Measurements from ENCODE around the gene SCFD2.

Gene SCFD2

DNA sequence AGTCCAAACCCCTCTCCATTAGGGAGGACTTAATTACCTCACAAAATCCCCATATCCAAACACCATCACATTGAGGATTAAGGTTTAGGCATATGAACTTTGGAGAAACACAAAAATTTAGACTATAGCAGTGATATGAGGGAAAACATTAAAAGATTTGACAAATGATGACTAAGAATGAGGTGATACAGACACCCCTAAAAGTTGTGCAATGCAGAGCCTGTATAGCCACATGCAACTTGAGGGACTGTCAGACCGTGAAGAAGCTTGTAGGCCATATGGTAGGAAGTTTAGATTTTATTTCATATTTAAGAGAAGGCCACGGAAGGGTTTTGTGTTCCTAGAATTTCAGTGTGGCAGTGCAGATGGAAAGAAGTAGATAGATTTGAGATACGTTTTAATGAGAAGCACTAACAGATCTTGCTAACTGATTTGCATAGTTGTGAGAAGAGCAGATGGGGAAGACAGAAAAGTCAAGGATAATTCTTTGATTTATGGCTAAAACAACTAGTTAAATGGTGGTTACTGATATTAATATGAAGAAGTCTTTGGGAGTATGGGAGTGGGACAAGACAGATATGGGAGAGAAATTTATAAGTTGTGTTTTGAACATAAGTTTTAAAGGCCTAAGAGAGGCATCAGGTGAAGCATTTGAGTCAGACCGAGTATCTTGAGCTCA is 6.1 kb upstream of the SCFD2 start:
- Histone ChIP-seq H3K9me3 (ENCODE audit: insufficient read depth, low read length) (no peaks in the 10 kb centered on the region), H3K9ac (ENCODE audit: insufficient read length, low read depth) (no peak overlapping the region), H3K36me3 (ENCODE audit: insufficient read depth, insufficient read length, low read length) (no peaks in the 10 kb centered on the region), H3K27me3 (ENCODE audit: insufficient read depth, insufficient read length) (peaks cover 14% of the 10 kb centered on the region), H3K4me1 (ENCODE audit: insufficient read depth, insufficient read length) (no peaks in the 10 kb centered on the region), H3K4me3 (ENCODE audit: insufficient read length, low read depth) (no peak overlapping the region)
- DNase-seq (ENCODE audit: low read depth, low spot score), result no peak
- TF ChIP-seq YY1 (IDR thresholded peaks at IDR 0.05; ENCODE audit: insufficient read depth, insufficient read length), result no peak
- TF ChIP-seq ZNF274 (IDR thresholded peaks at IDR 0.05; ENCODE audit: low read depth, low read length), result no peak
- TF ChIP-seq SUZ12 (IDR thresholded peaks at IDR 0.05; ENCODE audit: extremely low read depth, insufficient read depth, insufficient read length), result no peak

DNA sequence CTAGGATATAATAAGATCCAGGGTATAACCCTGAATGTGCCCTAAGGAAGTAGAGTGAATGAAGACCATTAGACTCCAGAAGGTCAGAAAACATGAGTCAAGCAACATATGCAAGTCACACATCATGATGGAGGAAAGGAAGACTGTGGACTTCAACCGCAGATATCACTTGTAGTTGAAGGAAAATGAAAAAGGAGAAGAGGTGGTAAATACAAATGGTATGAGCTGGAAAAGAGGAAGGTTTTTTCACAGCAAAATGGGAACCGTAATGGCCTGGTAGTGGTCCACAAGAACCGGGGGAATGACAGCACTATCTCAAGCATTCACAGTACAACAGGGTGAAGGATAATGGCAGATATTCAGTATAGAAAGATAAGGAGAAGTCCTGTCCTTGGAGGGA is 5.2 kb upstream of the SCFD2 start:
- Histone ChIP-seq H3K9me3 (ENCODE audit: insufficient read depth, low read length) (no peaks in the 10 kb centered on the region), H3K9ac (ENCODE audit: insufficient read length, low read depth) (no peak overlapping the region)

DNA sequence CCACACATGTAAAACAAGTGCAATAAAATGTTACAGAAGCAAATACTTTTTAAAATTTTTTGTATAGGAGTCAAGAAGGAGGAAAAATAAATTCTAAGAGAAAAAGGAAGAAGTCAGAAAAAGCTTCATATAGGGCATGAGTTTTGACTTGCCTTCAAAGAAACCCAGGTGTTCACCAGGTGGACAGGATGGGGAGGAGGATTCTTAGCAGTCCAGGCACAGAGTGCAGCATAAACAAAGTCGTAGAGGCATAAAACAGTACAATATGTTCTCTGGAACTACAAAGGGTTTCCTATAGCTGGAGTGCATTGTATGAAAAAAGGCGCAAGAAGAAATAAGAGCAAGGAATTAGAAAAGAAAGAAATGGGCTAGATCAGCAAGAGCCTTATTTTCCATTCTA is 1.9 kb upstream of the SCFD2 start:
- no peak for TF ChIP-seq YY1 (IDR thresholded peaks at IDR 0.05; ENCODE audit: insufficient read depth, insufficient read length)
- no peak for TF ChIP-seq SUZ12 (IDR thresholded peaks at IDR 0.05; ENCODE audit: extremely low read depth, insufficient read depth, insufficient read length)
- no peak for TF ChIP-seq ZNF274 (IDR thresholded peaks at IDR 0.05; ENCODE audit: low read depth, low read length)
- H3K9me3 ChIP-seq (ENCODE audit: insufficient read depth, low read length), result no peaks in the 10 kb centered on the region
- H3K4me1 ChIP-seq (ENCODE audit: insufficient read depth, insufficient read length), result no peaks in the 10 kb centered on the region
- no peaks in the 10 kb centered on the region for H3K36me3 ChIP-seq (ENCODE audit: insufficient read depth, insufficient read length, low read length)
- no peak overlapping the region for H3K4me3 ChIP-seq (ENCODE audit: insufficient read length, low read depth)
- no peak for DNase-seq (ENCODE audit: low read depth, low spot score)
- H3K9ac ChIP-seq (ENCODE audit: insufficient read length, low read depth), result no peak overlapping the region
- H3K27me3 ChIP-seq (ENCODE audit: insufficient read depth, insufficient read length), result peaks cover 14% of the 10 kb centered on the region

More for the DNA sequence above, 5.2 kb upstream of the SCFD2 start:
- Histone ChIP-seq H3K36me3 (ENCODE audit: insufficient read depth, insufficient read length, low read length) (no peaks in the 10 kb centered on the region), H3K4me1 (ENCODE audit: insufficient read depth, insufficient read length) (no peaks in the 10 kb centered on the region), H3K27me3 (ENCODE audit: insufficient read depth, insufficient read length) (peaks cover 14% of the 10 kb centered on the region), H3K4me3 (ENCODE audit: insufficient read length, low read depth) (no peak overlapping the region)
- no peak for TF ChIP-seq ZNF274 (IDR thresholded peaks at IDR 0.05; ENCODE audit: low read depth, low read length)
- no peak for TF ChIP-seq YY1 (IDR thresholded peaks at IDR 0.05; ENCODE audit: insufficient read depth, insufficient read length)
- TF ChIP-seq SUZ12 (IDR thresholded peaks at IDR 0.05; ENCODE audit: extremely low read depth, insufficient read depth, insufficient read length), result no peak
- DNase-seq (ENCODE audit: low read depth, low spot score), result no peak

DNA sequence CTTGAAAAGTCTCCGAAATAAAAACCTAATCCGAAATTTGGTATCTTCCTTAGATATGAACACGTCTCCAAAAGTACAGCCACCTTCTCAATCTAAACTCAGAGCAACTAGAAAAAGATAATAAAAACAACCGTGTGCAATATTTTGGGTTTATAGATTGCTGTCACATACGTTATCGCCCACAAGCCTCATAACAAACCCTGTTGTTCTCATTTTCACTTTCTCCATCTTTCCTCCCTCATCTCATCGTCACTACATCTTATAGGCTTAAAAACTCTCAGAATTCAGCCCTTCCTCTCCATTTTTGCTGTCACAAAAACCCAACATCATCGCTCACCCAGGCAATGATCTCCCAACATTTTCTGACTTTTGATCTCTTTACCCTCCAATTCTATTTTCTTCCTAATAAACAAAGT is 448 bp upstream of the SCFD2 start:
- Histone ChIP-seq H3K4me3 (ENCODE audit: insufficient read length, low read depth) (peak overlapping the region; percentile 92), H3K27me3 (ENCODE audit: insufficient read depth, insufficient read length) (peaks cover 14% of the 10 kb centered on the region), H3K9me3 (ENCODE audit: insufficient read depth, low read length) (no peaks in the 10 kb centered on the region), H3K9ac (ENCODE audit: insufficient read length, low read depth) (no peak overlapping the region), H3K4me1 (ENCODE audit: insufficient read depth, insufficient read length) (no peaks in the 10 kb centered on the region), H3K36me3 (ENCODE audit: insufficient read depth, insufficient read length, low read length) (no peaks in the 10 kb centered on the region)
- TF ChIP-seq ZNF274 (IDR thresholded peaks at IDR 0.05; ENCODE audit: low read depth, low read length) (no peak), SUZ12 (IDR thresholded peaks at IDR 0.05; ENCODE audit: extremely low read depth, insufficient read depth, insufficient read length) (no peak)
- no peak for DNase-seq (ENCODE audit: low read depth, low spot score)

DNA sequence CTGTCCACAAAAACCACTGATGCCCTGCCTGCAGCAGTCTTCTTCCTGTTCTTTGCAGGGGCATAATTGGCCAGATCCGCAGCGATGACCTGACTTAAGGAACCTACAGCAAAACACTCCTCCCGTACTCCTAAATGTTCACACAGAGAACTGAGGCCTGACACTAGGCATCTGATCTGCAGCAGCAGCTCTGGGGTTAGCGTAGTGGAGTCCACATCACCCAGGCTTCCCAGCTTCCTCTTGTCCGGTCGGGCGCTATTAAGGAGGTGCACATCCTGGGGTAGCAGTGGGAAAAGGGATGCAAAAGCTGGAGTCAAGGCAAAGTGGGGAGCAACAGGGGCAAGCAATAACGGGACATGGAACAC is 758 bp downstream of the SCFD2 start:
- TF ChIP-seq ZNF274 (IDR thresholded peaks at IDR 0.05; ENCODE audit: low read depth, low read length), result no peak
- DNase-seq (ENCODE audit: low read depth, low spot score), result no peak
- Histone ChIP-seq H3K9me3 (ENCODE audit: insufficient read depth, low read length) (no peaks in the 10 kb centered on the region), H3K4me3 (ENCODE audit: insufficient read length, low read depth) (peak overlapping the region; percentile 92), H3K9ac (ENCODE audit: insufficient read length, low read depth) (peak overlapping the region; percentile 77), H3K4me1 (ENCODE audit: insufficient read depth, insufficient read length) (no peaks in the 10 kb centered on the region), H3K36me3 (ENCODE audit: insufficient read depth, insufficient read length, low read length) (no peaks in the 10 kb centered on the region), H3K27me3 (ENCODE audit: insufficient read depth, insufficient read length) (peaks cover 14% of the 10 kb centered on the region)

DNA sequence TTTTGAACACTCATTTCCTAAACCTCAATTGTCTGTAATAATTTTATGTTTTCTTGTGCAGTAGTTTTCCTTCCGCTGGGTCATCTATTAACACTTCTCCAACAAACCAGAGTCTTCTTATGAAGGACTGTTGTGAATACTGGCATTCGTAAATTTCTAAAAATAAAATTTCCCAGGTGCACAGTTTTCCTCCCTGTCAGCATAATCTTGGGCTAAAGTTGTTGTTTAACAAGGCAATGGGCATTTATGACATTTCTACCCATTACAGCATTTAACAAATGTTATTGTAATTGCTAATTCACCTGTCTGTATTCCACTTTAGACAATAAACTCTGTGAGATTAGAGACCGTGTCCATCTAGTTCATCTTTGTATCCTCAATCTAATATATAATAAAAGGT is 1.2 kb downstream of the SCFD2 start:
- Histone ChIP-seq H3K9me3 (ENCODE audit: insufficient read depth, low read length) (no peaks in the 10 kb centered on the region), H3K4me1 (ENCODE audit: insufficient read depth, insufficient read length) (no peaks in the 10 kb centered on the region), H3K4me3 (ENCODE audit: insufficient read length, low read depth) (peak overlapping the region; percentile 11), H3K36me3 (ENCODE audit: insufficient read depth, insufficient read length, low read length) (no peaks in the 10 kb centered on the region), H3K27me3 (ENCODE audit: insufficient read depth, insufficient read length) (peaks cover 12% of the 10 kb centered on the region), H3K9ac (ENCODE audit: insufficient read length, low read depth) (peak overlapping the region; percentile 18)
- TF ChIP-seq ZNF274 (IDR thresholded peaks at IDR 0.05; ENCODE audit: low read depth, low read length) (no peak), SUZ12 (IDR thresholded peaks at IDR 0.05; ENCODE audit: extremely low read depth, insufficient read depth, insufficient read length) (no peak), YY1 (IDR thresholded peaks at IDR 0.05; ENCODE audit: insufficient read depth, insufficient read length) (no peak)
- no peak for DNase-seq (ENCODE audit: low read depth, low spot score)

DNA sequence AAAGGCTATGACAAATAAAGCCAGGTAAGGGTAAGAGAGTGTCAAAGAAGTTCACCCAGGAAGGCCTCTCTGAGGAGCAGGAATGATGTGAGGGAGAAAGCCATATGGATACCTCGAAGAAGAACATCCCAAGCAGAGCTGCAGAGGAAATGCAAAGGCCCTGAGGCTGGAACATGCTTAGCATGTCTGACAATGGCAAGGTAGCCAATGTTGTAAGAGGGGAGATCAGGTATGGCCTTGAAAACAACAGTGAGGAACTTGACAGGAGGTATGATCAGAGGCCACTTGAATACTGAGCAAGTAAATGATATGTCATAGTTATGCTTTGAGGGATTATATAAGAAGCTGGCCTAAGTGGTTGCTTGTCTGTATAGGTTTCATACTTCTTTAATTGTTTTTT is 3.8 kb downstream of the SCFD2 start:
- Histone ChIP-seq H3K9me3 (ENCODE audit: insufficient read depth, low read length) (no peaks in the 10 kb centered on the region), H3K36me3 (ENCODE audit: insufficient read depth, insufficient read length, low read length) (no peaks in the 10 kb centered on the region), H3K27me3 (ENCODE audit: insufficient read depth, insufficient read length) (no peaks in the 10 kb centered on the region), H3K4me3 (ENCODE audit: insufficient read length, low read depth) (no peak overlapping the region), H3K4me1 (ENCODE audit: insufficient read depth, insufficient read length) (no peaks in the 10 kb centered on the region), H3K9ac (ENCODE audit: insufficient read length, low read depth) (no peak overlapping the region)
- no peak for TF ChIP-seq YY1 (IDR thresholded peaks at IDR 0.05; ENCODE audit: insufficient read depth, insufficient read length)
- no peak for TF ChIP-seq ZNF274 (IDR thresholded peaks at IDR 0.05; ENCODE audit: low read depth, low read length)
- TF ChIP-seq SUZ12 (IDR thresholded peaks at IDR 0.05; ENCODE audit: extremely low read depth, insufficient read depth, insufficient read length), result no peak
- DNase-seq (ENCODE audit: low read depth, low spot score), result no peak
